ENCODE measurements around the gene CLDN6. TPM values are rescaled to one million over a fixed set of nuclear protein-coding genes. Genes with fewer than 3 reads are reported as not detected.

Gene CLDN6
- total and polyA plus RNA-seq, 4 experiments from 2014 or later = not detected

GRCh38 chr16:3046641-3047386, 28.8 kb upstream of the CLDN6 start:
- H3K4me1 ChIP-seq (ENCODE audit: insufficient read depth, low read length) = peaks cover 22% of the 10 kb centered on the region
- CTCF ChIA-PET (ENCODE audit: partially characterized antibody) = interaction anchor here (1.7 to 2.0 kb wide), 3 partner anchors 17 to 43 kb away, joined by 4 to 7 read pairs (median 6); no protein-coding TSS in a partner anchor
- no peaks in the 10 kb centered on the region for H3K36me3 ChIP-seq (ENCODE audit: insufficient read depth, low read length)
- Mint-ChIP-seq H3K36me3 (no peaks in the 10 kb centered on the region), H3K4me1 (peaks cover 16 to 37% (median 20%) of the 10 kb centered on the region in 4 donors), H3K9me3 (no peaks in the 10 kb centered on the region), H3K27ac (peak overlapping the region in 1 of 7 donors; percentile 4), H3K4me3 (peak overlapping the region in 7 of 8 donors; percentile 21 to 65 (median 61)), H3K27me3 (peaks cover 12 to 17% of the 10 kb centered on the region in 2 donors)
- DNase-seq = no peak
- H3K27me3 ChIP-seq (ENCODE audit: insufficient read depth, low read length) = peaks cover 33% of the 10 kb centered on the region
- H3K4me3 ChIP-seq (ENCODE audit: low read length in 2 of 2) = no peak overlapping the region
- no peak overlapping the region for H3K27ac ChIP-seq (ENCODE audit: low read depth, low read length)
- intact Hi-C loops (cut with micrococcal nuclease) = no loop called here
- no peaks in the 10 kb centered on the region for H3K9me3 ChIP-seq (ENCODE audit: control insufficient read depth in 1 of 2, low read length in 2 of 2)
- POLR2A ChIA-PET (ENCODE audit: partially characterized antibody) = interaction anchor here (0.6 to 3.5 kb wide), 9 partner anchors 9 to 82 kb away, joined by 3 to 27 read pairs (median 6); partner anchors contain the start of gene IL32

GRCh38 chr16:3045758-3046640, 28.0 kb upstream of the CLDN6 start, which contains the start of gene MMP25:
Gene MMP25 (plus strand): TSS chr16:3046561. CDS start chr16:3046918, 357 bp downstream.
- Mint-ChIP-seq H3K4me1 (peaks cover 12 to 34% (median 17%) of the 10 kb centered on the region in 4 donors), H3K27ac (peak within 1 kb of the TSS in 3 of 7 donors; percentile 4 to 55 (median 12)), H3K36me3 (no peaks in the 10 kb centered on the region), H3K4me3 (peak within 1 kb of the TSS; percentile 72 to 90 (median 83)), H3K27me3 (peaks cover 14 to 17% of the 10 kb centered on the region in 2 donors), H3K9me3 (no peaks in the 10 kb centered on the region)
- no peaks in the 10 kb centered on the region for H3K36me3 ChIP-seq (ENCODE audit: insufficient read depth, low read length)
- H3K9me3 ChIP-seq (ENCODE audit: control insufficient read depth in 1 of 2, low read length in 2 of 2) = no peaks in the 10 kb centered on the region
- no peak within 1 kb of the TSS for H3K27ac ChIP-seq (ENCODE audit: low read depth, low read length)
- peak within 1 kb of the TSS in 1 of 2 donors; percentile 38 for H3K4me3 ChIP-seq (ENCODE audit: low read length in 2 of 2)
- H3K27me3 ChIP-seq (ENCODE audit: insufficient read depth, low read length) = peaks cover 33% of the 10 kb centered on the region
- ChIA-PET POLR2A (ENCODE audit: partially characterized antibody) (interaction anchor here (0.6 to 1.7 kb wide), 8 partner anchors 10 to 105 kb away, joined by 3 to 9 read pairs (median 4); partner anchors contain the start of genes HCFC1R1, IL32, THOC6 and ZNF213), CTCF (ENCODE audit: partially characterized antibody) (interaction anchor here (1.6 to 8.2 kb wide), 2 partner anchors 16 to 81 kb away, joined by 3 to 80 read pairs; no protein-coding TSS in a partner anchor)
- intact Hi-C loops (cut with micrococcal nuclease) = no loop called here
- H3K4me1 ChIP-seq (ENCODE audit: insufficient read depth, low read length) = peaks cover 22% of the 10 kb centered on the region
- no peak for DNase-seq

DNA sequence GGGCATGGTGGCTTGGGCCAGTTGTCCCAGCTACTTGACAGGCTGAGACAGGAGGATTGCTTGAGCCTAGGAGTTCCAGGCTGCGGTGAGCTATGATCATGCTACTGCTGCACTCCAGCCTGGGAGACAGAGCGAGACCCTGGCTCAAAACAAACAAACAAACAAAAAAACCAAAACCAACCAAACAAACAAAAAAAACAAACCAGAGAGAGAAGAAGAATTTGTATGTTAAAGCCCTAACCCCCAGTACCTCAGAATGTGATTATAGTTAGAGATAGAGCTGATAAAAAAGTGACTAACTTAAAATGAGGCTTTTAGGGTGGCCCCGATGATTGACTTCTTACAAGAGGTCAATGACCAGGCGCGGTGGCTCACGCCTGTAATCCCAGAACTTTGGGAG, 26.7 kb upstream of the CLDN6 start:
- Histone ChIP-seq H3K36me3 (ENCODE audit: insufficient read depth, low read length) (no peaks in the 10 kb centered on the region), H3K9me3 (ENCODE audit: control insufficient read depth in 1 of 2, low read length in 2 of 2) (no peaks in the 10 kb centered on the region), H3K27ac (ENCODE audit: low read depth, low read length) (no peak overlapping the region), H3K27me3 (ENCODE audit: insufficient read depth, low read length) (peaks cover 36% of the 10 kb centered on the region), H3K4me1 (ENCODE audit: insufficient read depth, low read length) (peaks cover 22% of the 10 kb centered on the region), H3K4me3 (ENCODE audit: low read length in 2 of 2) (no peak overlapping the region)
- no peaks in the 10 kb centered on the region for H3K9me3 Mint-ChIP-seq
- H3K27me3 Mint-ChIP-seq = peaks cover 18 to 21% of the 10 kb centered on the region in 2 donors
- intact Hi-C loops (cut with micrococcal nuclease) = no loop called here
- H3K27ac Mint-ChIP-seq = peak overlapping the region in 1 of 7 donors; percentile 55
- H3K4me1 Mint-ChIP-seq = peaks cover 10 to 25% (median 11%) of the 10 kb centered on the region in 4 donors
- peak overlapping the region; percentile 36 to 90 (median 82) for H3K4me3 Mint-ChIP-seq
- ChIA-PET CTCF (ENCODE audit: partially characterized antibody) (interaction anchor here (1.6 to 8.2 kb wide), 2 partner anchors 15 to 83 kb away, joined by 3 to 80 read pairs; no protein-coding TSS in a partner anchor), POLR2A (ENCODE audit: partially characterized antibody) (interaction anchor here (1.0 to 2.2 kb wide), 5 partner anchors 13 to 84 kb away, joined by 3 to 9 read pairs (median 8); partner anchors contain the start of gene IL32)
- DNase-seq = no peak
- no peaks in the 10 kb centered on the region for H3K36me3 Mint-ChIP-seq

DNA sequence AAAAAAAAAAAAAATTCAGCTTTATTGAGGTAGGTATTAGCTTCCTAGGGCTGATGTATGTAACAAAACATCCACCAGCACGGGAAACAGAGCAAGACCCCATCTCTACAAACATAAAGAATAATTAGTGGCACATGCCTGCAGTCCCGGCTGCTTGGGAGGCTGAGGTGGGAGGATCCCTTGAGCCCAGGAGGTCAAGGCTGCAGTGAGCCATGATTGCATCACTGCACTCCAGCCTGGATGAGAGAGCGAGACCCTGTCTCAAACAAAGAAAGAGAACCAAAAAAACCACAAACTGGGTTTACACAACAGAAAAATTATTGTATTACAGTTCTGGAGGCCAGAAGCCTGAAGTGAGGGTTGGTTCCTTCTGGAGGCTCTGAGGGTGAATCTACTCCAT, 24.4 kb upstream of the CLDN6 start:
- peaks cover 6 to 13% (median 9%) of the 10 kb centered on the region in 4 donors for H3K4me1 Mint-ChIP-seq
- ChIA-PET POLR2A (ENCODE audit: partially characterized antibody) (interaction anchor here (1.2 to 1.4 kb wide), 4 partner anchors 9 to 22 kb away, joined by 4 to 5 read pairs (median 4); partner anchors contain the start of gene TNFRSF12A), CTCF (ENCODE audit: partially characterized antibody) (interaction anchor here (0.9 to 8.2 kb wide), 5 partner anchors 9 to 87 kb away, joined by 3 to 80 read pairs (median 7); partner anchors contain the start of gene IL32)
- DNase-seq = no peak
- H3K36me3 Mint-ChIP-seq = no peaks in the 10 kb centered on the region
- H3K27ac Mint-ChIP-seq = no peak overlapping the region
- no peak overlapping the region for H3K4me3 Mint-ChIP-seq
- H3K9me3 Mint-ChIP-seq = no peaks in the 10 kb centered on the region
- Histone ChIP-seq H3K27ac (ENCODE audit: low read depth, low read length) (no peak overlapping the region), H3K4me3 (ENCODE audit: low read length in 2 of 2) (no peak overlapping the region), H3K4me1 (ENCODE audit: insufficient read depth, low read length) (peaks cover 22% of the 10 kb centered on the region), H3K36me3 (ENCODE audit: insufficient read depth, low read length) (no peaks in the 10 kb centered on the region), H3K9me3 (ENCODE audit: control insufficient read depth in 1 of 2, low read length in 2 of 2) (no peaks in the 10 kb centered on the region), H3K27me3 (ENCODE audit: insufficient read depth, low read length) (peaks cover 56% of the 10 kb centered on the region)
- peaks cover 30 to 33% of the 10 kb centered on the region in 2 donors for H3K27me3 Mint-ChIP-seq
- intact Hi-C loops (cut with micrococcal nuclease) = no loop called here

DNA sequence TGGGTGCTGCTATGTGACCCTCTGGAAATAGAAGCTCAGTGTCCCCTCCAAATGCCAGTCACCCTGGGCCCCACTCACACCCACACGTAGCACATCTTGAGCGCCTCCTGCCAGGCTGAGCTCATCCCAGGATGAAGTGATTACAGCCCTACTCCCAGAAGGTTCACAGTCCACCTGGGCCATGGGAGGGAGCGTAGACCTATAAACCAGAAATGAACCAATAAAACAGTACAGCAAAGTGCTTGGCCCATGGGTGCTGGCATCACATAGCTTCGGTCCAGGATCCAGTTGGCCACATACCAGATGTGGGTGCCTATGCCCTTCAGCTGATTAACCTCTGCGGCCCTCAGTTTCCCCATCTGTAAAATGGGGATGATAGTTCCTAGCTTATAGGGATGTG, 20.9 kb upstream of the CLDN6 start:
- peaks cover 53% of the 10 kb centered on the region for H3K27me3 ChIP-seq (ENCODE audit: insufficient read depth, low read length)
- H3K4me1 ChIP-seq (ENCODE audit: insufficient read depth, low read length) = peaks cover 8% of the 10 kb centered on the region
- Mint-ChIP-seq H3K36me3 (no peaks in the 10 kb centered on the region), H3K27ac (no peak overlapping the region), H3K27me3 (peaks cover 39% of the 10 kb centered on the region in 2 donors), H3K4me3 (no peak overlapping the region), H3K4me1 (peaks cover 4 to 12% (median 9%) of the 10 kb centered on the region in 4 donors), H3K9me3 (no peaks in the 10 kb centered on the region)
- ChIA-PET CTCF (ENCODE audit: partially characterized antibody) (interaction anchor here (1.0 to 8.2 kb wide), 4 partner anchors 9 to 96 kb away, joined by 3 to 80 read pairs (median 5); partner anchors contain the start of gene ZNF213), POLR2A (ENCODE audit: partially characterized antibody) (interaction anchor here (1.0 to 3.8 kb wide), 3 partner anchors 10 to 90 kb away, joined by 3 to 14 read pairs (median 4); no protein-coding TSS in a partner anchor)
- no peaks in the 10 kb centered on the region for H3K9me3 ChIP-seq (ENCODE audit: control insufficient read depth in 1 of 2, low read length in 2 of 2)
- no peak for DNase-seq
- H3K27ac ChIP-seq (ENCODE audit: low read depth, low read length) = no peak overlapping the region
- no peak overlapping the region for H3K4me3 ChIP-seq (ENCODE audit: low read length in 2 of 2)
- intact Hi-C loops (cut with micrococcal nuclease) = no loop called here
- no peaks in the 10 kb centered on the region for H3K36me3 ChIP-seq (ENCODE audit: insufficient read depth, low read length)

GRCh38 chr16:3038256-3038655, 20.3 kb upstream of the CLDN6 start:
- Histone ChIP-seq H3K4me3 (ENCODE audit: low read length in 2 of 2) (no peak overlapping the region), H3K4me1 (ENCODE audit: insufficient read depth, low read length) (peaks cover 8% of the 10 kb centered on the region), H3K27ac (ENCODE audit: low read depth, low read length) (no peak overlapping the region), H3K36me3 (ENCODE audit: insufficient read depth, low read length) (no peaks in the 10 kb centered on the region), H3K27me3 (ENCODE audit: insufficient read depth, low read length) (peaks cover 49% of the 10 kb centered on the region), H3K9me3 (ENCODE audit: control insufficient read depth in 1 of 2, low read length in 2 of 2) (no peaks in the 10 kb centered on the region)
- Mint-ChIP-seq H3K27me3 (peaks cover 40 to 42% of the 10 kb centered on the region in 2 donors), H3K4me3 (no peak overlapping the region), H3K9me3 (no peaks in the 10 kb centered on the region), H3K4me1 (peaks cover 4 to 12% (median 9%) of the 10 kb centered on the region in 4 donors), H3K36me3 (no peaks in the 10 kb centered on the region), H3K27ac (no peak overlapping the region)
- CTCF ChIA-PET (ENCODE audit: partially characterized antibody) = interaction anchor here (1.0 to 8.2 kb wide), 4 partner anchors 9 to 97 kb away, joined by 3 to 80 read pairs (median 5); partner anchors contain the start of gene ZNF213
- POLR2A ChIA-PET (ENCODE audit: partially characterized antibody) = interaction anchor here (1.4 to 3.8 kb wide), 2 partner anchors 10 to 17 kb away, joined by 4 to 14 read pairs; no protein-coding TSS in a partner anchor
- intact Hi-C loops (cut with micrococcal nuclease) = no loop called here
- DNase-seq = no peak
